Stimulated activated CD8-positive, alpha-beta memory T cell treated with anti-CD3 and anti-CD28 coated beads, Interleukin-7, amount 100 ng/mL, for 1 hour (primary cell): ENCODE measurements around the gene INPP5A.
"Not testable (repeated sequence)": the region's sequence is repeated elsewhere in the genome, so short reads cannot be mapped to it uniquely, and the experiment has no call there.

Experiments
- DNase-seq, 2 donors: peaks; one replicate each; pipeline ENCODE4 v3.0.0-alpha.2; 2020; ENCODE audit warnings: low read depth in 2 of 2

INPP5A gene

DNA sequence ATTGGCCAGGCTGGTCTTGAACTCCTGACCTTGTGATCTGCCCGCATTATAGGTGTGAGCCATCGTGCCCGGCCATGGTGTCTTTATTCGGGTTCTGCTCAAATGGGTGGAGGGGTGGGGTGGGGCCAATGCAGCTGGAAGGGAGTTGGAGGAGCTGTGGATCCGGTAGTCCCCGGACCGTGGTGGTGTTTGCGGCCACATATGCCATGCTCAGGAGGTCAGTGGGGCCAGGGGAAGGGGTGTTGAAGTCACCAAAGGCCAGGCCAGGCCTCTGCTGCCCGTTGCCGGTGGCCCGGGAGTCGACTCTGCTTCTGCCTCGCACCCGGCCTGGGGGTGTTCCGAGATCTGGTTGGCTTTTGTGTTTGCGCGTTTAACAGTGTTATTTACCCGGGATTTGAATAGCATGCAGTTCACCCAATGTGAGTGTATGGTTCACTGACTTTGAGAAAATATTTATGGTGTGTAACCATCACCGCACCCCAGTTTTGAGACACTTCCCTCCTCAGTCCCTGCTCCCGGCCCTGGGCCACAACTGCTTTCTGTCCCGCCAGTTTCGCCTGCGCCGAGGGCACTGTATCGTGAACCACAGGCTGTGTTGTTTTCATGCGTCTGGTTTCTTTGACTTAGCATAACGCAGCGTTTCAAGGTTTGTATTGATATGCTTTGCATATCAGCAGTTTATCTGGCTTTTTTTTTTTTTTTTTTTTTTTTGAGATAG lies 10.7 kb downstream of the INPP5A start:
- no peak for DNase-seq

- DNase-seq, result no peak
These were observed 11.3 kb downstream of the INPP5A start for GRCh38 chr10:132548869-132549268.

GRCh38 chr10:132549371-132549770 lies 11.8 kb downstream of the INPP5A start:
- DNase-seq, result no peak

- DNase-seq, result no peak
These were observed 12.9 kb downstream of the INPP5A start for GRCh38 chr10:132550366-132551092.

DNA sequence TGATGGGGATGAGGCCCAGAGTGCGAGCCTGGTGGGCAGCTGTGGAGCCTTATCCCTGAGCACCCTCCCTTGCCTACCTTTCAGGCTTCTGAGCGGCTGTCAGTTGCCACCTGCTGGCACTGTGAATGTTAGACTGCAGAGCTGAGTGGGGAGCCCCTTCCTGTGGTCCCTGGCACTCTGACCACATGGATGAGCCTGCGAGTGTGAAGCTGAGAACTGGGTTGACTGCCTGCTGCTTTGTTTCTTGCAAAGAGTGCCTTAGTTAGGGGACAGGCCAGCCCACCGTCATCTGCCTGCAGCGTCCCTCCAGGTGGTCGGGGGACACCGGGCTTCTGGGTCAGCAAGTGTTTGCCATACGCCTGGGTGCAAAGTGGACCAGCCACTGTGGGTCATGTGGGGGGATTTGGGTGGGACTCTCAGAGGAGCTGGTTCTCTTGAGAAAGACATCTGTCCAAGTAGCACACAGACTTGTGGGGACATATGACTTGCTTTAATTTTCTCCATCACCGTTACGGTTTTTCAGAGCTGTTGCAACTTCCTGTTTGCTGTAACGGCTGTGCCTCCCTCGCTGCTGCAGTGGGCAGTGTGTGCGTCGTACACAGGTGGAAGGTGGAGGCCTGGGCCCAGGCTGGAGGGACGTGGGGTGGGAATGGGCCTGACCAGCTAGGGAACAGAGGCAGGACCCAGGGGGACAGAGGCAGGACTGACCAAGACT lies 13.7 kb downstream of the INPP5A start:
- no peak for DNase-seq

- no peak for DNase-seq
These were observed 14.2 kb downstream of the INPP5A start for GRCh38 chr10:132551808-132552130.

DNA sequence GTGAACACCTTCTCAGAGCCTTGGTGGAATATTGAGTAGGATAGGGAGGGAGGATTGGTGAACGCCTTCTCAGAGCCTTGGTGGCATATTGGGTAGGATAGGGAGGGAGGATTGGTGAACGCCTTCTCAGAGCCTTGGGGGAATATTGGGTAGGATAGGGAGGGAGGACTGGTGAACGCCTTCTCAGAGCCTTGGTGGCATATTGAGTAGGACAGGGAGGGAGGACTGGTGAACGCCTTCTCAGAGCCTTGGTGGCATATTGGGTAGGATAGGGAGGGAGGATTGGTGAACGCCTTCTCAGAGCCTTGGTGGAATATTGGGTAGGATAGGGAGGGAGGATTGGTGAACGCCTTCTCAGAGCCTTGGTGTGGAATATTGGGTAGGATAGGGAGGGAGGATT lies 15.0 kb downstream of the INPP5A start:
- DNase-seq, result not testable (repeated sequence)

DNA sequence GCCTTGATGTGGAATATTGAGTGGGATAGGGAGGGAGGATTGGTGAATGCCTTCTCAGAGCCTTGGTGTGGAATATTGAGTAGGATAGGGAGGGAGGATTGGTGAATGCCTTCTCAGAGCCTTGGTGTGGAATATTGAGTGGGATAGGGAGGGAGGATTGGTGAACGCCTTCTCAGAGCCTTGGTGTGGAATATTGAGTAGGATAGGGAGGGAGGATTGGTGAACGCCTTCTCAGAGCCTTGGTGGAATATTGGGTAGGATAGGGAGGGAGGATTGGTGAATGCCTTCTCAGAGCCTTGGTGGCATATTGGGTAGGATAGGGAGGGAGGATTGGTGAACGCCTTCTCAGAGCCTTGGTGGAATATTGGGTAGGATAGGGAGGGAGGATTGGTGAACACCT lies 16.0 kb downstream of the INPP5A start:
- DNase-seq, result not testable (repeated sequence)

- no peak for DNase-seq
These were observed 16.7 kb downstream of the INPP5A start for GRCh38 chr10:132554053-132554990.

- no peak for DNase-seq
These were observed 17.5 kb downstream of the INPP5A start for GRCh38 chr10:132554991-132555647.

DNA sequence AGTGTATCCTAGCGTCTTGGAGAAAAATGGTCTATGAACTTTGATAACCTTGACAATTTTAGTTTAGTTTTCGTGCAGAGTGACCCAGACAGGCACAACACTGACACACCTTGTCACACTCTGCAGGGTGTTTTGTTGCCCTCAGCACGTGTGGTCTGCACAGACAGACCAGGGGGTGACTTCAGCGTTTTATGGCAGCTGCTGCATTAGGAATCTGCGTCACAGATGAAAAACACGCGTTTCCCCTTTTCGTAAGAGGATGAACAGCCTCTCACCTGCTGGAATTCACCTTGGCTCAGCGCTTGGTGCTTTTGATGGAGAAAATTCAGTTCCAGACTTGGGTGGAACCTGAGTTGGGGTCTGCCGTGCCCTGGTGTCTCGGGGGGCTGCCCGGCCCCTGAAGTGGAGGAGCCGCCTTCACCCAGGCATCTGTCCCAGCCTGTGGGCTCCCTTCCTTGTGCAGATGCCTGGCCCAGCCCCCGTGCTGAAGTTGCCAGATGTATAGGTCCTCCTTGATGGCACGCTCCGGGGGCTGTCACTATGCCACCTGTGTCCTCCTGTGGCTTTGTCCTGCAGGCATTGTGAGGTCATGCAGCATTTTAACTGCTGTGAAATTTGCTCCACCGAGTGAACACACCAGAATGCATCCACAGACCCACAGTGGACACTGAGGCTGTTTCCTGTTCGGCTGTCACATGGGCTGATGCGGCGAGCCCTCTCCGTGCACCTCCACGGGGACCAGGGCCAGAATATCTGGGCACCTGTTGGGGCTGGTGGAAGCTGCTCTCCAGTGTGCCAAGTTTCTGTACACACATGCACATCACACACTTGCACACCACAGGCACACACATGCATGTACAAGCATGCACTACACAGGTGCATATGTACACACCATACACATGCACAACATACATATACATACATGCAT lies 18.3 kb downstream of the INPP5A start:
- no peak for DNase-seq

- no peak for DNase-seq
These were observed 19.4 kb downstream of the INPP5A start for GRCh38 chr10:132556994-132557441.

- no peak for DNase-seq
These were observed 20.3 kb downstream of the INPP5A start for GRCh38 chr10:132557696-132558515.

GRCh38 chr10:132558516-132559413 lies 21.2 kb downstream of the INPP5A start:
- no peak for DNase-seq

DNA sequence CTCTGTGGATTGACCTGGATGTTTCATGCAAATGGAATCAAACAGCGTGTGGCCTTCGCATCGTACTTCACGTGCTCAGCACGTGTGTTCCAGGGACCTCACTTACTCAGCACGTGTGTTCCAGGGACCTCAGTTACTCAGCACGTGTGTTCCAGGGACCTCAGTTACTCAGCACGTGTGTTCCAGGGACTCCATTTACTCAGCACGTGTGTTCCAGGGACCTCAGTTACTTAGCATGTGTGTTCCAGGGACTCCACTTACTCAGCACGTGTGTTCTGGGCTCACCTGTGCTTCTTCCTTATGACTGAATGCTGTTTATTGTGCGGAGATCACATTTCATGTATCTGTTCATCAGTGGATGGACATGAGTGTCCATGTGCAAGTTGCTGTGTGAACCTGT lies 22.0 kb downstream of the INPP5A start:
- DNase-seq, result no peak

DNA sequence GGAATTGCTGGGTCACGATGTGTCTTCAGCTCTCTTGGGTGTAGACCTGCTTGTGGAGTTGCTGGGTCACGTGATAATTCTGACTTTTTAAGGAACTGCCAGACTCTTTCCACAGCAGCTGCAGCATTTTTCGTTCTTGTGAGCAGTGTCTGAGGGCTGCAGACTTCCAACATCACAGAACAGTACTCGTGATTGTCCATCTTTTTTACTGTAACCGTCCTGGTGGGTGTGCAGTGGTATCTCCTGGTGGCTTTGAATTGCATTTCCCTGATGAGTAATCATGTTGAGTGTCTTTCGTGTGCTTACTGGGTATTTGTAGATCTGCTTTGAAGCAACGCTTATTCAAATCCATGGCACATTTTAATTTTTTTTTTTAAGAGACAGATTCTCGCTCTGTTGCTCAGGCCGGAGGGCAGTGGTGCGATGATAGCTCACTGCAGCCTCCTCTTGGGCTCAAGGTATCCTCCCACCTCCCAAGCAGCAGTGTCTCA lies 22.7 kb downstream of the INPP5A start:
- DNase-seq, result no peak

GRCh38 chr10:132562177-132562915 lies 24.8 kb downstream of the INPP5A start:
- no peak for DNase-seq
